HG02870 (cell line): ENCODE measurements around the gene IWS1.
"Not testable (repeated sequence)": the region's sequence is repeated elsewhere in the genome, so short reads cannot be mapped to it uniquely, and the experiment has no call there.

Experiments used
- ATAC-seq: cut with Tn5 transposase; IDR thresholded peaks from one replicate; pipeline ENCODE4 v1.9.1; 2021; ENCODE audit warnings: mild to moderate bottlenecking, moderate library complexity; ENCODE audit not compliant: unreplicated experiment

IWS1 gene

DNA sequence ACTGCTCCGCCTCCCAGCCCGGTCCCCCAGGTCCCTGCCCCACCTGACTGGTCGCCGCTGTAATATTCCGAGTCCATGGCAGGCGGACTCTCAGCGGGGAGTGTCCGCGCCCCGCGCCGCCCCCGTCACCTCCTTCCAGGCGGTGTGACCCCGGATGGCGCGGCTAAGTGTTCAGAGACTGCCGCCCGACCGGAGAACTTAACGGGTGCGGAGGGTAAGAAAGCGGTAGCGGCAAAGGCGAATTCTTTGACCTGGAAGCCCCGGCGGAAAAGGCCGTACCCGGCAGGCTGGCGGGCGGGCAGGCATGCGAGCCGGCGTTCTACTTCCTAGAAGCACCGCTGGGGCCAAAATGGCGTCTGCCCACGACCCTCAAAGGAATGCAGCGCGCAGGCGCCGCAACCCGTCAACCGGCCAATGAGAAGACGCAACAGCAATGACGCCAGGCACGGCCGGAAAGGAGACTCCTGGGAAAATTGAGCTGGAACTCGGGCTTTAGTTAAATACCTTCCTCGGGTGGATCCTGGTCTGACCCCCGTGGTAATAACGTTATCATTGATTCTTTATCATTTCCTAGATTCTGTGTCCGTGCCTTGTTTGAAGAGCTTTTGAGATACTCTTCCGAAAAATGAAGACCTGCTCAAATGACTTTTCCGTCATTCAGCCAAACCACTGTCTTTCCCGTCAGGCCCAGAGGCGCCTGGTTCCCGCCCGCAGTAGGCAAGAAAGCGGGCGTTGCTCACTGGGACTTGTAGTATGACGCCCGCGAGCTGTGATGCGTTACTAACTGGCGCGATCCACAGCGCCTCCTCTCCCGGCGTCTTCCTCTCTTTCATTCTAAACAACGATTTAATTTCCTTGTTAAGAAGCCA lies at the start of gene IWS1:
IWS1 (minus strand) TSS at position 358 of the 869 bp plus-strand sequence; CDS start at position 77, 281 bp downstream.
- peak; percentile 88 for ATAC-seq

DNA sequence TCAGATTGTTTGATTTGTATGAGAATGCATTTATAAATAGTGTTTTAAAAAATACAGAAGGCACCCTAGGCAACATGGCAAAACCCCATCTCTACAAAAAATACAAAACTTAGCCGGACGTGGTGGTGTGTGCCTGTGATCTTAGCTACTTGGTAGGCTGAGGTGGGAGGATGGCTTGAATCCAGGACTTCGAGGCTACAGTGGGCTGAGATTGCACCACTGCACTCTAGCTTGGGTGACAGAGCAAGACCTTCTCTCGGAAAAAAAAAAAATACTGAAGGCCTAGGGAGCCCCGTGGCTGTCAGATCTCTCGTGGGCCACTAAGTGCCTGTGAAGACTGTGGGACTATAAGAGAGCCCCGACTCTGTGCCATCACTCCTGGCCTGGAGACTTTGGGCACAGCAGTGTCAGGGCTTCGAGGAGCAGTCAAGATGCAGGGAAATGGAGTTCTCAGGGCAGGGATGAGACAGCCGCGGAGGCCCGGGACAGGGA lies 49.7 kb upstream of the IWS1 start:
- ATAC-seq: no peak

DNA sequence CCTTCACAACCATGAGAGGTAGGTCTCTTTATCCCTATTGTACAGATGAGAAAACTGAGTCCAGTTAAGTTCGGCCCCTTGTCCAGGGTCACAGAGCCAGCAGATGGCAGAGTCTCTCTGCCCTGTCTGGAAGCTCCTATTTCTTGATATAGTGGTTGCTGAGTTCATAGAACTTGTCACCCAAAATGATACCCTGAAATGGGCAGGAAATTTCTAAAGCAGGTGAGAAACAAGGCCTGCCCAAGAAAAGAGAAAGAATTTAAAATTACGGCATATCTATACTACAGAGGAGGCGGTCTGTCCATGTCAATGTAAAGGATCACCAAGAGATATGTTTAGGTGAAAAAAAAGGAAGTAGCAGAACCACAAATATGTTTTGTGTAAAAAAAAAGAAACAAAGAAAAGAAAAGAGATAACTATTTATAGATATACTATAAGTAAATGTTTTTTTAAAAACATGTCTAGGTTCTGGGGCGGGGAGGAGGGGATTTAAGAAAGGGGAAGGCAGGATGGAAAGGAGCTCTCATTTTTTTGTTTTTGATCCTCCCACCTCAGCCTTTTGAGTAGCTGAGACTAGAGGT lies 49.0 kb upstream of the IWS1 start:
- ATAC-seq: no peak

DNA sequence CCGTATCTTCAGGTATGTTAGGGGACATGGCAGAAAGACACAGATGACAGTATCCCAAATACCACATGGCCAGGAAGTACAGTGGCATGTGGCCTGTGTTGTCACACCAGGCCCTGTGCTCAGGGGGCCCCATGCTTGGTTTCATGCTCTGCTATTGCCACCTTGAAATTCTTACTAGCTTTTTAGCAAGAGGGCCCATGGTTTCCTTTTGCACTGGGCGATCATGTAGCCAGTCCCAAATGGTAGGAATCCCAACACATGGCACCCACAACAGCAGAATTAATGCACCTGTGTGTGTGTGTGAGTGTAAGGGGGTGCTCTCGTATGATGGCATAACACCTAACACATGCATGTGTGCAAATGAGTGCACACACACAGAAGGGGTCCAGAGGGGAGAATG lies 48.4 kb upstream of the IWS1 start:
- ATAC-seq: no peak

DNA sequence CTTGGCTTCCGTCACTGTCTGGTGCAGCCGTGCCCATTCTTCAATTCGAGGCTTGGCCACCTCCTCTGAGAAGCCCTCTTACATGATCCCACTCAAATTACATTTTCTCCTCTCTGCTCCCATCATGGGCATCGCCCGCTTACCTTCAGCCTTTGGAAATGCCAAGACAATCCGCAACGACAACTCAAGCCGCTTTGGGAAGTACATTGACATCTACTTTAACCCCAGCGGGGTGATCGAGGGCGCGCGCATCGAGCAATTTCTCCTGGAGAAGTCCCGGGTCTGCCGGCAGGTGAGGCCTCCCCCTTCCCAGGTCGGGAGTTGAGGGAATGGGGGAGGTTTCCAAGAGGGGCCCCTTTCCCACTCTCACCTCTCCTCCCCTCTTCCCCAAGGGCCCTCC lies 47.5 kb upstream of the IWS1 start:
- ATAC-seq: no peak

DNA sequence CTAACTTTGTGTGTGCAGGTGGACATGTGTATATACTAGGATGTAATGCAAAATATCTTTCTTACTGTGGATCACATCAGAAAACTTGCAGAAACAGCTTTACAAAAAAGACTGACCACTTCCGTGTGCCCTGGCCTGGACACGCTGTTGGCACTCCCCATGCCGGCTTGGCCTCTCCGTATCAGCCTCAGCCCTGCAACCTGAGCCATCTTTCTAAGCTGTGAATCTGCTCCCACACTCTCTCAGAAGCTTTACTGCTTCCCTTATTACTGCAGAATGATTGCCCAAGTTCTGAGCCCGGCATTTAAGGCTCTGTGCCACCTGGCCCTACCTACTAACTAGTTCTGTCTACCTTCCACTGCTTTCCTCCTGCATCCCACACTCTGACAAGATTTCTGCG lies 47.0 kb upstream of the IWS1 start:
- ATAC-seq: no peak

DNA sequence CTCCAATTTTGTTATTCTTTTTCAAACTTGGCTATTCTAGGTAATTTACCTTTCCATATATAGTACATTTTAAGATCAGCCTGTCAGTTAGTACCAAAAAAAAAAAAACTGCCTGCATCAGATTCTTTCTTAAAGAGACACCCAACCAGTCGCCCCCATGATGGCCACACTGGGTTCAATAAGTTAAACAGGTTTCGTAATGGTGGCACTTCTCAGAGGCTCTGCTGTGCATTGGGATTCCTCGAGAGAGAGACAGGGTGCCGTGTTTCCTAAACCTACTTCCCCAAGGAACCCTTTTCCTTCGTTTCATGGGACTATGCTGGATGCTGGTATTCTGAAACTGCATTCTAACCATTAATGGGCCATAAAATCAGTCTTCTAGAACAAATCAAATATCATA lies 46.6 kb upstream of the IWS1 start:
- ATAC-seq: no peak

DNA sequence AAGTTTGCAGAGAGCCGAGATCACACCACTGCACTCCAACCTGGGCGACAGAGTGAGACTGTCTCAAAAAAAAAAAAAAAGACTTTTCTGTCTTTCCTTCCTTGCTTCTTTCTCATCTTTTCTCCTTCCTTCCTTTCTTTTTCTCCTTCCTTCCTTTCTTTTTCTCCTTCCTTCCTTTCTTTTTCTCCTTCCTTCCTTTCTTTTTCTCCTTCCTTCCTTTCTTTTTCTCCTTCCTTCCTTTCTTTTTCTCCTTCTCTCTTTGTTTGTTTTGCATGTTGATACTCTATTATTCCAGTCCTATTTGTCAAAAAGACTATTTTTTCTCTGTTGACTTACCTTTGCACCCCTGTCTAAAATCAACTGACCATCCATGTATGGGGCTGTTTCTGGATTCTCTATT lies 46.1 kb upstream of the IWS1 start:
- ATAC-seq: not testable (repeated sequence)

DNA sequence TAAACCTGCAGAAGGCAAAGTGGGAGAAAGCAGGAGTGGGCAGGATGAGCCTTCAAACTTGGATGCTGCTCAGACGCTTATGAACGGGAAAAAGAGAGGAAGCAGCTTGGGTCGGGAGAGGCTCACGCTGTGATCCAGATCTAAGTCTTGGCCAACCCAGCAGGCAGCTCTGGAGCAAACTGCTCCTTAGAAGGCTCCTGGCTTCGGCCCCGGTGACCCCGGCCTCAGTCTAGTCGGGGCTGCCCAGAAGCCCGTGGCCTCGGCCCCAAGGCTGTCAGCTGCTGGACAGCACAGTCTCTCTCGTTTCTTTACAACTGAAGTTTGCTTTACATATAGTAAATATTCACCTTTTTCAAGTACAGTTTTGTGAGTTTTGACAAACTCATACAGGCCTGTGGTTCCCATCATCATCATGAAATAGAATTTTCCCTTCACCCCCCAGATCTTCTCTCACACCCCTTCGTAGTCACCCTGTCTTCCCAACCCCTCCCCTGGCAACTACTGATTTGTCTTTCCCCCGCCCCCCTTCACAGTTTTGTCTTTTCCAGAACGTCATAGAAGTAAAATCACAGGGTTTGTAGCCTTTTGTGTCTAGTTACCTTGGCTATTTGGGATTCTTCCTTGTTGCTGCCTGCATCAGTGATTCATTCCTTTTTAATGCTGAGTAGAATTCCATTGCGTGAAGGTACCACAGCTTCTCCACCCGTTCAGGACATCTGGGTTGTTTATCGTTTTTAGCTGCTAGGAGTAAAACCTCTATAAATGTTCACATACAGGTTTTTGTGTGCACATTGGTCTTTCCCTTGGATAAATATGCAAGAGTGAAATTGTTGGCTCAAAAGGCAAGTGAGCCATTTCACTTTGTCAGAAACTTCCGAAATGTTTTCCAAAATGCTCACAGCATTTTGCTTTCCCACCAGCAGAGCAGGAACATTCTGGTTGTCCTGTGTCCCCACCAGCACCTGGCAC lies 44.3 kb upstream of the IWS1 start:
- no peak for ATAC-seq

DNA sequence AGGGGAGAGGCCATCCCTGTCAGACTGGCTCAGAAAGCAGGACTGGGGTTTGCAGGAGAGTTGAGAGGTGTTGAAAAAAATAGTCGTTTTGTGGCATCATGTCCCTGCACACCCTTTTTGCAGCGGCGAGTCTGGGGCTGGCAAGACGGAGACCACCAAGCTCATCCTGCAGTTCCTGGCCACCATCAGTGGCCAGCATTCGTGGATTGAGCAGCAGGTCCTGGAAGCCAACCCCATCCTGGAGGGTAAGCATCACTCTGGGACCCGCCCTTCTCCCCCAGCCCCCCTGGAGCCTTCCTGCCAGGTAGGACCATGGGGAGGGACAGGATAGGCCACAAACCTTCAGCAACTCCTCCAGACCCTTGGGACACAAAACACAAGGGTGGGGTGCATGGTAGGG lies 43.4 kb upstream of the IWS1 start:
- ATAC-seq: no peak

DNA sequence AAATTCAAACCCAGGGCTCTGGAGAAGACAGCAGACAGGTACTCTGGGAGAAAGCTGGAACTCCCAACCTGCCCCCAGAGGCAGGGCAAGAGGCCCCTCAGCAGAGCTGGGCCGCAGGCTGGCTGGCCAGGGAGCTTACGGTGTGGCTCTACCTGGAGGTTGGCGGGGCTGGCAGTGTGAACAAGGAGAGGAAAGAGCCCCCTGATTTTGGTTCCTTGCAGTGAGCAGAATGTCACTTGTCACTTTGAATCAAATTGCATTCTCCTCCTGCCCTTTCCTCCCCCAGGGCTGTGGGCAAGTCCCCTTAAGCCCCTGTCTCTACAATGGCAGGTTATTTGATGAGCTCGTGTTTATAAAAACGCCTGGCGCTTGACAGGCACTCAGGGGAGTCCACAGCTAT lies 41.8 kb upstream of the IWS1 start:
- ATAC-seq: no peak

DNA sequence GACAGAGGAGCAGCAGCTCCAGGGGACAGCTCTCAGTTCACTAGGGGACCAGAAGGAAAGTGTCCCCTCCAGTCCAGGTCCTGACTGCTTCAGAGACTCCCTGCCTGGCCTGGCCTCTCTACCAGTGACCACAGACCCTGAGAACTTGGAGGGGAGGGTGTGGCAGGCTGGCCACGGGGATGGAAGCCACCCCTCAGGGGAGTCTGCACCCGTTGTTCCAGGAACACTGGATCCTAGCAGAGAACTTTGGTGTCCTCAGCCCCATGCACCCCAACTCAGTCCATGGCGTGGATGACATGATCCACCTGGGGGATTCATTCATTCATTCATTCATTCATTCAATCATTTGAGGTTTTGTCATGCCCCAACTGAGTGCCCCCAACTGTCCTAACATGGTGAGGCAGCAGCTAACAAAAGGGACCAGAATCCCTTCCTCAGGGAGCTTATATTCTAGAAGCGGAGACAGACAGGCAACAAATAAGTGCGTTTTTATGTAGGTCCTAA lies 41.1 kb upstream of the IWS1 start:
- ATAC-seq: no peak

DNA sequence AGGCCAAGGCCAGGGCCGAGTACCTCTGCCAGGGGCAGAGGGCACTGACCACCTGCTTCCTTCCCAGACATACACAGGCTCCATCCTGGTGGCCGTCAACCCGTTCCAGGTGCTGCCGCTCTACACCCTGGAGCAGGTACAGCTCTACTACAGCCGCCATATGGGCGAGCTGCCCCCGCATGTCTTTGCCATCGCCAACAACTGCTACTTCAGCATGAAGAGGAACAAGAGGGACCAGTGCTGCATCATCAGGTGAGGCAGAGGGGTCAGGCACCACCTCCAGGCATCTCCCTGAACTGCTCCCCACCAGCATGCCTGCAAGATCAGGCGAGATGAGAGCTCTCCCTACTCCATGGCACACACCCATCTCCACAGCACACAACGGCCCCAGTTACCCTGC lies 40.3 kb upstream of the IWS1 start:
- ATAC-seq: no peak

DNA sequence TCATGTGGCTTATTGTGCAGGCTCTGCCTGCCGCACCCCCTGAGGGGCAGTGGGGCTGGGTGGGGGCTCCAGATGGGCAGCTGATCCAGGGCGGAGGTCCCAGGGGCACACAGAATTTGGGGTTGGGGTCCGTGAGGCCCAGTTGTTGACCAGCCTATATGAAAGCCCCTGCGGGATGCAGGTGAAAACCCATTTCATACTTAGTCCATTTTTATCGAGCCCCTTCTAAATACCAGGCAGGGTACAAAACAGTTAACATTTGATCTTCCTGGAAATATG lies 39.8 kb upstream of the IWS1 start:
- ATAC-seq: no peak

DNA sequence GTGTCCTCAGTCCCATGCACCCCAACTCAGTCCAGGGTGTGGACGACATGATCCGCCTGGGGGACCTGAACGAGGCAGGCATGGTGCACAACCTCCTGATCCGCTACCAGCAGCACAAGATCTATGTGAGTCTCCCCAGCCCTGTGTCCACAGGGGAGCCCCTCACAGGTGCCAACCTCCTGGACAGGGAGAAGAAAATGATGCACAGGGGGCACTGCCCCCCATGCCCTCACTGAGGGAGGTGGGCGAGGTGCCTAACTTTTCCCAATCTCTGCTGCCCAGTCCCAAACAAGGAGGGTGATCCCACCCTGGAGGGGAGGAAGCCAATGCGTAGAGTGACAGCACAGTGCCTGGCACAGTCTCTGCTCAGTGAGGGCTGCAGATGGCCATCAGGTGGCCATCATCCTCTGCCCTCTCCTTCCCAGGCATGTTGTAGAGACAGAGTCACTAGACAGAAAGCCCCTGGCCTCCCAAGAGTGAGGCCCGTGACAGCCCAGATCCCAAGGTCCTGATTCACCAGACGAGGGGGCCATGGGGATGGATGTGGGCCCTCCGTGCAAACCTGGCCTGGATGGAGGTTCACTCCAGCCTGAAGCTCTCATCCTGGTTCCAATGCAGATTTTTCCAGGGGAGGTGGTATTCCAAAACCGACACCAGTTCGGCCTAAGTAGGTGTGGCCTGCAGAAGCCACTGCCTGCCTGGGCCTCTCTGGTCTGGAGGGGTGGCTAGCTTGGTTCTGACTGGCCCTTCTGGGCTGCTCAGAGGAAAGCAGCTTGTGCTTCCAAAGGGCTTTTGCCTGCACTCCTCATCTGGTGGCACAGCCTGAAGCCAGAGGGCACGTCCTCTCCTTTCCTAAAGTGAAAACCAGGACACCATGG lies 39.2 kb upstream of the IWS1 start:
- no peak for ATAC-seq

DNA sequence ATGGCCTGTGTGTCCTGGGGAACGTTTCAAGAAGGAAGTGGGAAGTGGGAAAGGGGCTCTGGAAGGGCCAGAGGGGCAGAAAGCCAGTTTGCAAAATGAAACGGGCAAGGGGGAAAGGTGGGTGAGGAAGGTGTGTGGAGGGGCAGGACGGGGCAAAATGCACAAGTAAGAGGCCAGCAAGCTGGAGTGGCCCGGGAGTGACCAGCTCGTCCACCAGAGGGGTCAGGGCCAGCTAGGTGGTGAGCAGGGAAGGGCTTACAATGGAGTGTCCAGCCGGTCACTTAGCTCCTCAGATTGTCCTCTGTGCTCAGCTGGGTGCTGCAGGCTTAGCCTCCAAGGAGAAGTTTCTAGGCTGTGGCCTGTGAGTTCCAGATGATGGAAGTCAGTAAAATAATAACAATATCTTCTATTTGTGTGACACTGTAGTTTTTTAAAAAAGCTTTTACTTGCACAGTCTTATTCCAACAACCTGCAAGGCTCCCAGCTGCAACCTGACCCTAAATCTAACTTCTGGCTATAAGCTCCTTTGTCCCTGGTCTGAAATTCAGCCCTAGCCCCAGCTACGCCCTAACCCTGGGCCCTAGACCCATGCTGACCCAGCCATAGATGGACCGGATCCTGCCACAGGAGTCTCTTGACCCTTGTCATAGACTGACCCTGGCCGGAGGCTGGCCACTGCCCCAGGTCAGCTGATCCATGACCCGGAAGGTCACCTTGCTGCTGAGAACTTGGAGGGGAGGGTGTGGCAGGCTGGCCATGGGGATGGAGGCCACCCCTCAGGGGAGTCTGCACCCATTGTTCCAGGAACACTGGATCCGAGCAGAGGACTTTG lies 38.4 kb upstream of the IWS1 start:
- no peak for ATAC-seq

DNA sequence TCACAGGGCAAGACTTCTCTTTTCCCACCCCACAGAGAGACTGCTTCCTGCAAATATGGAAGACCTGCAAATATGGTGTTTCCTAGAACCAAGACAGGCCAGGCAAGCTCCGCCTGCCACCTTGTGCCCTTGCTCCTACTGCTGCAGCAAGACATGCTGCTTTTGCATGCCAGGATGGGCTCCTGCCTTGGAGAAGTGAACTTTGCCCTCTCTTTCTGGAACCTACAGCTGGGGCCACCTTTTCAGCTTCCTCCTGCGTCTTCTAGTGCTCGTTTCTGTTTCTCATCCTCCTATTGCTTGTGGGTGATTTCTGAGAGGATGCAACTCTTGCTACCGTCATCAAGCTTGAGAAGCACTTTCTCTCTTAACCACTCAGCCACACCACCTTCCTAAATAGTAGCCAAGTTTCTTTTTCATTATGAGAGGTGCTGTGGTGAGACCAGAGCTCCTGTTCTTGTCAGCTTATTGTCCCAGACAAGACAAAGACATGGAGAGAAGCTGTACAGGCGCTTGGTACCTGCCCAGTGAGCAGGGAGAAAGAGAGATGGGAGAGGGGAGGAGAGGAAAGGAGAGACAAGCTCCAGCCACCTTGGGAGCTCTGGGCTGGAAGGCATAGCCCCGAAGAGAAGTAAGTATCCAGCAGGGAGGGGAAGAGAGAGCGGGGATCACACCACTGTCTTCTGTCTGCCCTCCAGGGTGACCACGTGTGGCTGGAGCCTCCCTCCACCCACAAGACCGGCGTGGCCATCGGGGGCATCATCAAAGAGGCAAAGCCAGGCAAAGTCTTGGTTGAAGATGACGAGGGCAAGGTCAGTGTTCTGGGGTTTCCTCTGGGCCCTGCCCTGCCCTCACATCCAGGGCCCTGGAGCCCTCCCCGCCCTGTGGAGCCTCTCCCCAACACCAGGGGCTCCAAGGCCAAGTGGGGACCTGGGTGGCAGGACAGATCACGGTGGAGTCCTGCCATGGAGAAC lies 37.5 kb upstream of the IWS1 start:
- peak; percentile 95 for ATAC-seq

DNA sequence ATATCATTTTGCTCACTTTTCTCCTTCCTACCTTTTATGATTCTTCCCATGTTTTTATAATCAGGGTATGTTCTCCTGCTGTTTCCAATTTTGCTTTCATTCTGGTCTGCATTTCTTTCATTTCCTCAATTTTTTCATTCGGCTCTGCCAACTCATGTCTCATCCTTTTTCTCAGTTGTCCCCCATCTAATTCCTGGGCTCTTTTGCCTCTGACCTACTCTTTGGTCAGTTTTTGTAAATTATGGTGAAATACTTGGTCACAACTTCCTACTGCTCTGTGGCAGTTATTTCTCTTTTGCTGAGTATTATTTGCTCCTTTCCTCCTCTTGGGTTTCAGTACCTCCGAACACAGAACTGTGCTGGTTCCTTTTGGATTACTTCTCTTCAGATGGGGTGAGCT lies 36.6 kb upstream of the IWS1 start:
- no peak for ATAC-seq
